Measurements from ENCODE around the gene MACF1.
A peak's percentile ranks its signal among the peaks of the same experiment; 100 is the strongest.

Gene MACF1

GRCh38 chr1:39397487-39397886 lies 193.0 kb downstream of the MACF1 start:
- DNase-seq: no peak

DNA sequence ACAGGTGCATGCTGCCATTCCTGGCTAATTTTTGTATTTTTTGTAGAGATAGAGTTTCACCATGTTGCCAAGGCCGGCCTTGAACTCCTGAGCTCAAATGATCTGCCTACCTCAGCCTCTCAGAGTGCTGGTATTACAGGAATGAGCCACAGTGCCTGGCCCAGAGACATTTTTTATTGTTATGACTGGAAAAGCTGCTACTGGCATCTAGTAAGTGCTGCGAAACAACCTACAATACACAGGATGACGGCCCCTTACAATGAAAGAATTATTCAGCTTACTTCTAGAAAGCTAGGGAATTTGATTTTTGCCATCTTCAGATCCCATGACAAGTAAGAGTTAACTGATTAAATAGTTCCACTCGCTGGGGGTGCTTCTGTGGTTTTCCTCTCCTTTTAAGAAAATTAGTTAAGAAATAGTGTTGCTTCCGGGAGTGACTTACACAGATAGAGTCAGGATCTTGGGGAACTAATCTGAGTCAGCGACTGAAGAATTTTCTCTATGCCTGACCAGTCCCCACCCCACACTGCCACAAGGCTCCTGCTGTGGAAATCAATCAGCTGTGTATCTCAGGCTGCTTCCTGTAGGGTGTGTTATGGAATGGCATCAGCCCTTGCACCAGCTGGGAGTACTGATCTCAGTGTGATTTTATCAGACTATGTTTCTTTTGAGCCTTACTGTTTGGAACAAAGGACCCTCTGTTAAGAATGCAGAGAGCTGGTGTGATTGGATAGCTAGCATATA lies 194.0 kb downstream of the MACF1 start:
- DNase-seq: peak; percentile 47

DNA sequence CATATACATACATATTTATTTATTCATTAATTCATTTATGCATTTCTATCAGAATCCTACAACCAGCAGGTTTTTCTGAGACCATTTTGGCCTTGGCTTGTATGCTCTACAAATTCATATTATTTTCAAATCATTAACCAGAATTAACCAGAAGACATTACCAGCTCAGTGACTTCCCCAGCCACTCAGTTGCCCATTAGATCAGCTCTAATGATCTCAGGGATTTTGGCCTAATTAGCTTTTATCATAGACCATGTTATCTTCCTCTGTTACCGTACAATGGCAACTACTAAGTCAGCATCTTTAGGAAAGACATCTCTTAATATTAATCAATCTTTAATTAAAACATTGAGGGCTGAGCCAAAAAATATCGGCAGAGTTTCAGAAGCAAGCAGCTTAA lies 196.6 kb downstream of the MACF1 start:
- DNase-seq: no peak

DNA sequence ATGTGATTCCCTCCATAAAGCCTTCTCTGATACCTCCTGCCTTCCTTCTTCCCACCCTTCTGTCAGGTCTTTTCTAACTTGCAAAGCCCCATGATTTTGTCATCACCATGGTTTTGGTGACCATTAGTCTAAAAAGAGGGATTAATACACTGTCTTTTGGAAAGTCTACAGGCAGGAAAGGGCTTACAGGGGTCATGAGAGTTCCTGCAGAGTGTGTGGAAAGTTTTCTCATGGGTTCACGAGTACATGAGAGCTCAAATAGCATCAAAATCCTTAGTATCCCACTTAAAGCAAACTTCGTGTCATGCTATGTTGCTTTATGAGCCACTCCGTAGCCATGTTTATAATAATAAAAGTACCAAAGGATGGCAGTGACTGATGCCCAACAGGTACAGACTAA lies 200.4 kb downstream of the MACF1 start:
- DNase-seq: no peak

DNA sequence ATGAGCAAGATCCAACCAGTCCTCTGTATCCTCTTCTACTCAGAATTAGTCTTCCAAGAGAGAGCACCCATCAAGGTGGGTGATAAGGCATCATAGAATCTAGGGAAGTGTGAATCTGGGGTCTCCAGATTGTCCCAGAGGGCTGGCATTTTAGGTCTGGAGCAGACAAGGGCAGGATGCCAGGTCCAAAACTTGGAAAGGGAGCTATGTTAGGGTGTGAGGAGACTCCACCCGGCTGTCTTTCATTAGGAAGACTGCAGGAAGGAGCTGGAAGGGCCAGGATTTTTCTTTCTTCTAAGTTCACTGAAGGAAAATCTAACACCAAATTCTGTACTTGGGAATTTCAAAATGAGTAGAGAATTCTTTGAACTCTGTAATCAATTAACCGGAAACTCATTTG lies 200.9 kb downstream of the MACF1 start:
- DNase-seq: no peak

DNA sequence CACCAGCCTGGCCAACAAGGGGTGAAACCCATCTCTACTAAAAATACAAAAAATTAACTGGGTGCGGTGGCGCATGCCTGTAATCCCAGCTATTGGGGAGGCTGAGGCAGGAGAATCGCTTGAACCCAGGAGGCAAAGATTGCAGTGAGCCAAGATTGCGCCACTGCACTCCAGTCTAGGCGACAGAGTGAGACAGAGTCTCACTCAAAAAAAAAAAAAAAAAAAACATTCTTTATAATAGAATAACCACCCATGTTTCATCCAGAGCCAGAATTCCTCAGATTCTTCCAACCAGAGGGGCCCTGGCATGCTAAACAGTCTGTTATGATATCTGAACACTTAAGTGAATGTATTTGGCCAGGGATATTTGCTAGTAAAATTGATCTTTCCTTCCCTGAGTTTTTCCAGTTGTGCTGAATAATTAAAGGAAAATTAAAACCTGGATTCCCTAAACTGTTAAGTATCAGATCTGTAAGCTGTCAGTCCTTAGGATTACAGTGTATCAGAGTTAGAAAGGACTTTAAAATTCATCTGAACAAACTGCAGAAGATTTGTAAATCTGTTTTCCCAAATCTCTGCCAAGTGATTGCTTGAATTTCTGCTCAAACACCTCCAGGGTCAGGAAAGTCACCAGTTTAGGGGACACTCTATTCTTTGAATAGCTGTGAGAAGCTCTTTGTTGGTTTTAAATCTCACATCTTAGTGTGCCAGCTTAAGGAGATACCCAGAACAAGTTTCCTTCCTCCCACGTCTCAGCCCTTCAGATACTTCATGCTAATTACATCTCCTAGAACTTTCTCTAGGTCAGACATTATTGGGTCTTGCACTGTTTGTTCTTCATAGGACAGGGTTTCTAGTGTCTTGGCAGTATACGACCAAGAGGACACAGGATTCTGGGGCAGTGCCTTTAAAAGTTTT lies 202.3 kb downstream of the MACF1 start:
- no peak for DNase-seq

DNA sequence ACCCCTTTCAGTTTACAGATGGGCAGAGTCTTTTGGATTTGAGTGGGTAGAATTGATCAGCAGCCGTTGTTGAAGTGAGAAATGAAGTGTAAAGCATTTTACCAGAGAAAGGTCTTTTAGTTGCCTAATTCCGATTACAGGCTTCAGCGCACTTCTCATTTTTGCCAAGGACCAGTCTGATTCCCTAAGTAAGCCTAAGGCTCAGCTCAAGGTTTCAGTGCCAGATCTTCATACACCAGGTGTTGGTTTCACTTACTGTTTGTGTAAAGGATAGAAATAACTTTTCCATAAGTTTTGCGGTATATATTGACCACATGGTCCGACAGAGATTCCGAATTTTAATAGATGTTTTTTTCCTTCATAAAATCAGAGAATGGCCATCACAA lies 203.0 kb downstream of the MACF1 start:
- DNase-seq: no peak

GRCh38 chr1:39407896-39408640 lies 203.6 kb downstream of the MACF1 start:
- DNase-seq: no peak

DNA sequence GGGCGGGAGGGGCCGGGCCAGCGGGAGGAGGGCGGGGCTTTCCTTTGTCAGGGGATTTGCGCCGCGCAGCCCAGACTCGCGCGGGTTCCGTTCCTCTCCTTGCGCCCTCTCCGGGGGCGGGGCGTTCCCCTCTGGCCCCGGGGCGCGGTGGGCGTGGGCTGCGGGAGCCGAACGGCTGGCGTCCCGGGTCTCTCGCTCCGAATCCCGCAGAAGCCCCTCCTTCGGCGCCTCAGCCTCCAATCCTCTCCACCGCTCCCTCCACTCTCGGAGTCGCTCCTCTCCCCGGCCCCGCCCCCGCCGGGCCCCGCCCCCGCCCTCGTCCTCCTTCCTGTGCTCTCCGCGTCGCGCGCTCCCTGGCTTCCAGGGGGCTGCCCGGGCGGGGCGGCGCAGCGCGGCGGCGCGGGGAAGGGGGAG lies 204.2 kb downstream of the MACF1 start:
- DNase-seq: peak; percentile 86

- DNase-seq: no peak
Observed at GRCh38 chr1:39409055-39409816, 204.7 kb downstream of the MACF1 start.

- DNase-seq: peak; percentile 58
Observed at GRCh38 chr1:39410915-39411436, 206.5 kb downstream of the MACF1 start.

DNA sequence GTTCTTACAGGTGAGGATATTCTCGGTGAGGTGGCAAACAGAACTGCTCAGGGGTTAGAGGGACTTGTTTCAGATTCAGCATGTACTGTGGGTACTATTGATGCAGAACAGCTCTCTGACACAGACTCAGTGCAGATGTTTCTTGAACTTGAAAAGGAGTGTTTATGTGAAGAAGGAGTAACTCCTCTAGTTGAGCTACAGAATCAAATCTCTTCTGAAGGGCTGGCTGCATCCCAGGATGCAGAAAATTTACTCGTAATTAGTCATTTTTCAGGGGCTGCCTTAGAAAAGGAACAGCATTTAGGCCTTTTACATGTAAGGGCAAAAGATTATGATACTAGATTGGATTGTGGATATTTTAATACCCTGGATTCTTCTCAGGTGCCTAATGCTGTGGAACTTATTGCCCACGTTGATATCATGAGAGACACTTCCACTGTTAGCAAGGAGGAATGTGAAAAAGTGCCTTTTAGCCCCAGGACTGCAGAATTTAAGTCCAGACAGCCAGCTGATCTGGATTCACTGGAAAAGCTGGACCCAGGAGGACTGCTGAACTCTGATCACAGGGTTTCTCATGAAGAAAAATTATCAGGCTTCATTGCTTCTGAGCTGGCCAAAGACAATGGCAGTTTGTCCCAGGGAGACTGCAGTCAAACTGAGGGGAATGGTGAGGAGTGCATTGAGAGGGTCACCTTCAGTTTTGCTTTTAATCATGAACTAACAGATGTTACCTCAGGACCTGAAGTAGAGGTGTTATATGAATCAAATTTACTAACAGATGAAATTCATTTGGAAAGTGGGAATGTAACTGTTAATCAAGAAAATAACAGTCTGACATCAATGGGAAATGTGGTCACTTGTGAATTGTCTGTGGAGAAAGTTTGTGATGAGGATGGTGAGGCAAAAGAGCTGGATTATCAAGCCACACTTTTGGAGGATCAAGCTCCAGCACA lies 207.3 kb downstream of the MACF1 start:
- DNase-seq: no peak

- DNase-seq: no peak
Observed at GRCh38 chr1:39412892-39413291, 208.4 kb downstream of the MACF1 start.

- no peak for DNase-seq
Observed at GRCh38 chr1:39413902-39414528, 209.5 kb downstream of the MACF1 start.

- no peak for DNase-seq
Observed at GRCh38 chr1:39415553-39415952, 211.1 kb downstream of the MACF1 start.

DNA sequence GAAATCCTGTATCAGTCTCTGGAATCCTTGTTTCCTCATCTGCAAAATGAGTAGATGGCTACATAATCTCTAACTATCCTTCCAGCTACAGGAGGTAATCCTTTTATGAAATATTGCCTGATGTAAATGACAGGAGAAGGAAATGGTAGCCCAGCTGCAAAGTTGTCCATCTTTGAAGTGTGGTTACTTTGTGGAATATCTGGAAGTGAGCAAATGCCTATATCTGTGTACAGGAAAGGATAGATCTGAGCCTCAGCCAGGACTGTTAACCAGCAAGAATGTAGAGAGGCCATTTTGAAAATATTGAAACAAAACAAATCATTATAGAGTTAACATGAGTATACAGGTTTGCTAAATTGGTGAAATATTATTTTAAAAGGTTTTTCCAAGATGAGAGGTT lies 212.1 kb downstream of the MACF1 start:
- DNase-seq: no peak

DNA sequence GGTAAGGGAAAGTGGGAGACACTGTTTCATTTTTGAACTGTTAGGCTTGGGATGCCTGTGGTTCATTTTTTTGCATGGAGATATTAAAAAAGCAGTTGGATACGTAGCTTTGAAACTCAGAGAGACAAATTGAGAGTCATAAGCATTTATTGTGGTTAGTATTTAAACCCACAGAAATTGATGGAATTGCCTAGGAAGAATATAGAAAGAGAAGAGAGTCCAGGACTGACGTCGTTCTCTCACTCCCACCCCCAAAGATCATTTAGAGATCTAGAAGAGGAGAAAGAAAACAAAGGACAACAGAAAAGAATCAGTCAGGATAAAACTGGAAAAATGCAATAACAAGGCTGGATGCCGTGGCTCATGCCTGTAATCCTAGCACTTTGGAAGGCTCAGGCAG lies 213.7 kb downstream of the MACF1 start:
- no peak for DNase-seq

- DNase-seq: no peak
Observed at GRCh38 chr1:39420493-39420892, 216.0 kb downstream of the MACF1 start.

- DNase-seq: no peak
Observed at GRCh38 chr1:39422614-39423013, 218.1 kb downstream of the MACF1 start.

DNA sequence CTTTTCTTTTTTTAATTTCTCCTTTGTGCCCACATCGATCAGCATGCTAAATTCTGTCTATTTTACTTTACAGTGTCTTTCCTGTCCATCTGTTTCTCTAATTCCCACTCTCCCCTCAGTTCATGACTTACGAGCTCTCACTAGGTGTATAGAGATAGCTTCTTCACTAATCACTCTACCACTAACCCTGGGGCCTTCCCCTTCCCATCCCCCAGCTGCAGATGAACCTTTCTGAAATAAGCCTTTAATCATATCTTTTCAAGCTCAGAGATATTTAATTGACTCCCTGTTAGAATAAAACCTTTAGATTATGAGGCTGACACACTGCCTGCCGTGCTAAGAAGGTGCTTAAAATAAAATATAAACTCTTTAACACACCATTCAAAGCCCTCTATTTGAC lies 220.7 kb downstream of the MACF1 start:
- DNase-seq: no peak

- DNase-seq: no peak
Observed at GRCh38 chr1:39425634-39426033, 221.1 kb downstream of the MACF1 start.

All from CD4-positive, alpha-beta T cell treated with Interleukin-4 for 4 hours (primary cell).